Measurements from ENCODE around the gene KHDRBS1. TPM values are rescaled to one million over a fixed set of nuclear protein-coding genes. Genes with fewer than 3 reads are reported as not detected.
"Not testable (repeated sequence)": the region's sequence is repeated elsewhere in the genome, so short reads cannot be mapped to it uniquely, and the experiment has no call there.

KHDRBS1 gene
- total RNA-seq, 1 experiment from 2014 or later, result 267 TPM

- Histone ChIP-seq H3T11ph (ENCODE audit: low read length) (no peak overlapping the region), H2BK120ac (ENCODE audit: low read depth, low read length, poor library complexity, severe bottlenecking) (no peak overlapping the region), H4K8ac (replicated peaks; ENCODE audit: insufficient read length, low read depth, low read length) (no peak overlapping the region), H3K4me1 (ENCODE audit: insufficient read depth, low read length) (no peaks in the 10 kb centered on the region; the same call in 1 of the 2 replicates), H3K56ac (ENCODE audit: insufficient read length, low read depth, low read length) (no peak overlapping the region), H3K79me1 (ENCODE audit: insufficient read depth, low read depth, low read length, poor library complexity, severe bottlenecking) (no peaks in the 10 kb centered on the region), H4K20me1 (ENCODE audit: control insufficient read depth, insufficient read depth, insufficient read length) (no peaks in the 10 kb centered on the region), H2BK12ac (ENCODE audit: insufficient read length, low read depth, low read length) (no peak overlapping the region), H3K4me2 (ENCODE audit: insufficient read depth, insufficient read length, low read length) (no peak overlapping the region), H3K9ac (ENCODE audit: extremely low read depth, insufficient read length, low read length) (no peak overlapping the region), H2AK5ac (ENCODE audit: insufficient read length, low read length) (no peak overlapping the region), H3K79me2 (ENCODE audit: insufficient read depth, low read length) (no peaks in the 10 kb centered on the region), H3K23me2 (ENCODE audit: insufficient read length, low read depth, low read length, poor library complexity, severe bottlenecking) (no peaks in the 10 kb centered on the region), H3K14ac (ENCODE audit: insufficient read depth, low read length) (no peak overlapping the region), H3K4ac (ENCODE audit: low read depth, low read length) (no peak overlapping the region), H3K9me3 (ENCODE audit: control insufficient read depth, low read depth, low read length) (no peaks in the 10 kb centered on the region), H3K27me3 (ENCODE audit: insufficient read depth, low read length) (no peaks in the 10 kb centered on the region), H2BK20ac (ENCODE audit: low read depth, low read length, poor library complexity, severe bottlenecking) (no peak overlapping the region), H2BK5ac (ENCODE audit: insufficient read length, low read length) (no peak overlapping the region), H3K18ac (ENCODE audit: insufficient read length, low read depth, low read length) (no peak overlapping the region), H2AFZ (ENCODE audit: low read length) (no peak overlapping the region), H4K91ac (ENCODE audit: insufficient read length, low read depth, low read length) (no peak overlapping the region), H3K27ac (ENCODE audit: insufficient read length, low read depth, low read length) (no peak overlapping the region), H2BK15ac (ENCODE audit: low read depth, low read length) (no peak overlapping the region), H4K5ac (ENCODE audit: insufficient read length, low read depth, low read length) (no peak overlapping the region), H3K23ac (ENCODE audit: insufficient read length, low read depth, low read length) (no peak overlapping the region)
- peaks cover 7 to 11% of the 10 kb centered on the region in 2 experiments for H3K4me1 Mint-ChIP-seq
- H3K9me3 Mint-ChIP-seq, result no peaks in the 10 kb centered on the region
- H3K36me3 Mint-ChIP-seq (ENCODE audit: insufficient read depth in 1 of 3, low read depth in 3 of 3), result no peaks in the 10 kb centered on the region
- no peak for TF ChIP-seq CTCF (conservative IDR thresholded peaks at IDR 0.05)
- no peaks in the 10 kb centered on the region for H3K27me3 Mint-ChIP-seq (ENCODE audit: low read depth)
- WGBS (ENCODE audit: extremely low coverage, insufficient read length, low lambda C conversion rate), result no CpG with 5 or more reads among the region's 5 CpGs
- no peak overlapping the region for H3K4me3 Mint-ChIP-seq
- no peak for DNase-seq
- peak overlapping the region in 1 of 3 experiments; percentile 12; a peak in 3 of 7 replicates for H3K27ac Mint-ChIP-seq
These were observed 11.8 kb upstream of the KHDRBS1 start for GRCh38 chr1:32001863-32002262.

- not testable (repeated sequence) for H2BK20ac ChIP-seq (ENCODE audit: low read depth, low read length, poor library complexity, severe bottlenecking); H2BK5ac ChIP-seq (ENCODE audit: insufficient read length, low read length); H3K23ac ChIP-seq (ENCODE audit: insufficient read length, low read depth, low read length); H3K23me2 ChIP-seq (ENCODE audit: insufficient read length, low read depth, low read length, poor library complexity, severe bottlenecking); H3K18ac ChIP-seq (ENCODE audit: insufficient read length, low read depth, low read length); H3K56ac ChIP-seq (ENCODE audit: insufficient read length, low read depth, low read length); H4K91ac ChIP-seq (ENCODE audit: insufficient read length, low read depth, low read length); H3K9me3 ChIP-seq (ENCODE audit: control insufficient read depth, low read depth, low read length); H3K27me3 Mint-ChIP-seq (ENCODE audit: low read depth); H4K5ac ChIP-seq (ENCODE audit: insufficient read length, low read depth, low read length); H3K27me3 ChIP-seq (ENCODE audit: insufficient read depth, low read length); H3K79me1 ChIP-seq (ENCODE audit: insufficient read depth, low read depth, low read length, poor library complexity, severe bottlenecking); H2AFZ ChIP-seq (ENCODE audit: low read length); H2BK12ac ChIP-seq (ENCODE audit: insufficient read length, low read depth, low read length); H3K4ac ChIP-seq (ENCODE audit: low read depth, low read length); H3K36me3 Mint-ChIP-seq (ENCODE audit: insufficient read depth in 1 of 3, low read depth in 3 of 3); H3K4me3 Mint-ChIP-seq; H3K9ac ChIP-seq (ENCODE audit: extremely low read depth, insufficient read length, low read length); DNase-seq; H3T11ph ChIP-seq (ENCODE audit: low read length); H4K20me1 ChIP-seq (ENCODE audit: control insufficient read depth, insufficient read depth, insufficient read length); H3K14ac ChIP-seq (ENCODE audit: insufficient read depth, low read length); H3K79me2 ChIP-seq (ENCODE audit: insufficient read depth, low read length); H2BK15ac ChIP-seq (ENCODE audit: low read depth, low read length); H3K27ac ChIP-seq (ENCODE audit: insufficient read length, low read depth, low read length); H3K9me3 Mint-ChIP-seq; H3K4me1 ChIP-seq (ENCODE audit: insufficient read depth, low read length); H3K4me2 ChIP-seq (ENCODE audit: insufficient read depth, insufficient read length, low read length); H4K8ac ChIP-seq (replicated peaks; ENCODE audit: insufficient read length, low read depth, low read length); H2BK120ac ChIP-seq (ENCODE audit: low read depth, low read length, poor library complexity, severe bottlenecking); H2AK5ac ChIP-seq (ENCODE audit: insufficient read length, low read length)
- WGBS (ENCODE audit: extremely low coverage, insufficient read length, low lambda C conversion rate), result no CpG with 5 or more reads among the region's 4 CpGs
- peak overlapping the region in 1 of 3 experiments; percentile 12; a peak in 2 of 7 replicates for H3K27ac Mint-ChIP-seq
- H3K4me1 Mint-ChIP-seq, result peaks cover 12 to 15% of the 10 kb centered on the region in 2 experiments
These were observed 11.4 kb upstream of the KHDRBS1 start for GRCh38 chr1:32002285-32002684.

All from H9 (cell line).